Liver (tissue), 9 donors: Measurements from ENCODE around the gene LRGUK. TPM values are rescaled to one million over a fixed set of nuclear protein-coding genes. Genes with fewer than 3 reads are reported as not detected.

Experiments used
- DNase-seq: peaks from one replicate; pipeline ENCODE4 v3.0.0-alpha.2; 2017; ENCODE audit warnings: low spot score
- H3K27ac ChIP-seq, 2 donors: one replicate each; pipeline ENCODE4 v1.7.0; 2013; ENCODE audit warnings: inconsistent platforms in 2 of 2, low read length in 2 of 2, control low read depth in 1 of 2, low read depth in 1 of 2, mild to moderate bottlenecking in 1 of 2
- H3K27me3 ChIP-seq, 4 donors: one replicate each; pipeline versions ENCODE4 v1.6.1 to v1.7.0; 2013; ENCODE audit warnings: low read length in 3 of 4, inconsistent platforms in 1 of 4, mild to moderate bottlenecking in 1 of 4, moderate library complexity in 1 of 4; ENCODE audit not compliant: control insufficient read depth in 4 of 4, insufficient read depth in 4 of 4
- H3K36me3 ChIP-seq, 4 donors: one replicate each; pipeline versions ENCODE4 v1.6.1 to v1.7.0; 2013; ENCODE audit warnings: low read length in 3 of 4, mild to moderate bottlenecking in 3 of 4, low read depth in 1 of 4, moderate library complexity in 1 of 4; ENCODE audit not compliant: control insufficient read depth in 4 of 4, insufficient read depth in 3 of 4
- H3K4me1 ChIP-seq, 4 donors: one replicate each; pipeline versions ENCODE4 v1.6.1 to v1.7.0; 2013; ENCODE audit warnings: low read length in 3 of 4, mild to moderate bottlenecking in 3 of 4, moderate library complexity in 1 of 4; ENCODE audit not compliant: control insufficient read depth in 4 of 4, insufficient read depth in 4 of 4
- H3K4me3 ChIP-seq, 3 donors: one replicate each; pipeline versions ENCODE4 v1.6.1 to v1.7.0; 2013; ENCODE audit warnings: low read length in 3 of 3, control low read depth in 1 of 3, low read depth in 1 of 3, mild to moderate bottlenecking in 1 of 3
- H3K9ac ChIP-seq, 2 donors: one replicate each; pipeline ENCODE4 v1.7.0; 2013; ENCODE audit warnings: low read length in 2 of 2, mild to moderate bottlenecking in 2 of 2, moderate library complexity in 2 of 2, control low read depth in 1 of 2, low read depth in 1 of 2
- H3K9me3 ChIP-seq, 4 donors: one replicate each; pipeline versions ENCODE4 v1.6.1 to v1.7.0; 2013; ENCODE audit warnings: low read length in 3 of 4; ENCODE audit not compliant: control insufficient read depth in 4 of 4
- EGR1 ChIP-seq, 2 donors: IDR thresholded peaks; 2 replicates each; pipeline ENCODE4 v1.6.1; 2016 to 2018; ENCODE audit warnings: antibody characterized with exemption in 2 of 2, low read depth in 2 of 2
- FOXA1 ChIP-seq: IDR thresholded peaks from 2 replicates; pipeline ENCODE4 v1.6.1; 2016; ENCODE audit warnings: antibody characterized with exemption
- FOXA2 ChIP-seq: IDR thresholded peaks from 2 replicates; pipeline ENCODE4 v1.6.1; 2016; ENCODE audit warnings: antibody characterized with exemption
- GABPA ChIP-seq, 2 donors: IDR thresholded peaks in 1 of 2; conservative IDR thresholded peaks in 1 of 2; 2 replicates each; pipeline ENCODE4 v1.6.1; 2016; ENCODE audit warnings: antibody characterized with exemption in 2 of 2, mild to moderate bottlenecking in 1 of 2, moderate library complexity in 1 of 2
- HNF4A ChIP-seq, 2 donors: conservative IDR thresholded peaks; 2 replicates each; pipeline ENCODE4 v1.6.1; 2016; ENCODE audit warnings: antibody characterized with exemption in 2 of 2, mild to moderate bottlenecking in 2 of 2
- HNF4G ChIP-seq: IDR thresholded peaks from 2 replicates; pipeline ENCODE4 v1.6.1; 2016; ENCODE audit warnings: antibody characterized with exemption
- JUND ChIP-seq, 2 donors: IDR thresholded peaks; 2 replicates each; pipeline ENCODE4 v1.6.1; 2016; ENCODE audit warnings: antibody characterized with exemption in 2 of 2
- NR2F2 ChIP-seq: IDR thresholded peaks from 2 replicates; pipeline ENCODE4 v1.6.1; 2016; ENCODE audit warnings: antibody characterized with exemption
- RXRA ChIP-seq, 2 donors: IDR thresholded peaks; 2 replicates each; pipeline ENCODE4 v1.6.1; 2017 to 2018; ENCODE audit warnings: antibody characterized with exemption in 2 of 2, mild to moderate bottlenecking in 1 of 2
- SP1 ChIP-seq: IDR thresholded peaks from 2 replicates; pipeline ENCODE4 v1.6.1; 2018; ENCODE audit warnings: antibody characterized with exemption, mild to moderate bottlenecking
- TAF1 ChIP-seq: conservative IDR thresholded peaks from 2 replicates; pipeline ENCODE4 v1.6.1; 2016; ENCODE audit warnings: antibody characterized with exemption, mild to moderate bottlenecking
- YY1 ChIP-seq: IDR thresholded peaks from 2 replicates; pipeline ENCODE4 v1.6.1; 2016; ENCODE audit warnings: antibody characterized with exemption, mild to moderate bottlenecking
- WGBS: extraction: QIAGEN DNeasy Blood & Tissue Kit; methylation state at CpG from one replicate; pipeline ENCODE4 v1.1.7; 2013; 5-methylcytosine and 5-hydroxymethylcytosine counted together
- polyA plus RNA-seq, 2 donors: library from polyadenylated mRNA; stranded (reverse) in 1 of 2; unstranded in 1 of 2; fragments of 200-250 nt in 1 of 2; fragments of >200 nt in 1 of 2; fragmentation: Nextera tagmentation in 1 of 2; extraction: Ambion mirVana in 1 of 2; gene quantifications; one replicate each; pipeline versions ENCODE4 v1.2.1 to v1.2.3, GENCODE V29; 2013 to 2015
- total RNA-seq, 2 donors: library from RNA; depleted of rRNA; stranded (reverse); fragments of >200 nt; gene quantifications; one replicate each; pipeline ENCODE4 v1.2.3, GENCODE V29; 2014
- TF ChIP-seq, protein P1 (sequence below): IDR thresholded peaks from 2 replicates; pipeline ENCODE4 v1.6.1; 2016; ENCODE audit warnings: antibody characterized with exemption
- TF ChIP-seq, protein P2 (sequence below): IDR thresholded peaks from 2 replicates; pipeline ENCODE4 v1.6.1; 2016; ENCODE audit warnings: antibody characterized with exemption, mild to moderate bottlenecking
- TF ChIP-seq, protein P3 (sequence below): IDR thresholded peaks from 2 replicates; pipeline ENCODE4 v1.6.1; 2016; ENCODE audit warnings: antibody characterized with exemption
- TF ChIP-seq, protein P4 (sequence below): IDR thresholded peaks from 2 replicates; pipeline ENCODE4 v1.6.1; 2016; ENCODE audit warnings: antibody characterized with exemption
- donor health status: healthy.
- donor health status: healthy.
- donor health status: healthy.
- donor health status: healthy.
- donor health status: healthy.

LRGUK gene
- total and polyA plus RNA-seq, 4 donors = 0.03 to 0.50 (median 0.12) TPM

DNA sequence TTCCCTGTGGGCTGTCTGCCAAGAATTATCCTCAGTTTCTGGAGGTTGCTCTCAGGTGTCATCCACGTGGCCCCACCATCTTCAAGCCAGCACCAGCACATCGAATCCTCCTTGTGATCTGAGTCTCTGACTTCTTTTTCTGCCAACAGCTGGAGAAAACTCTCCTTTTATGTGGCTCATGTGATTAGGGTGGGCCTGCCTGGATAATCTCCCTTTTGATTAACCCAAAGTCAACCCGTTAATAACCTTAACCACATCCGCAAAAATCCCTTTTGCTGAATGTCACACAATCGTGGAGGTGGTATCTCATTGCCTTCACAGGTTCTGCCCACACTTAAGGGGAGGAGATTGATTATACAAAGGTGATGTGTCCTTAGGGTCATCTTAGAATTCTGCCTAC is 73.8 kb downstream of the LRGUK start:
- Histone ChIP-seq H3K27me3 (no peaks in the 10 kb centered on the region), H3K27ac (no peak overlapping the region), H3K4me1 (no peaks in the 10 kb centered on the region), H3K9ac (no peak overlapping the region), H3K4me3 (no peak overlapping the region), H3K9me3 (no peaks in the 10 kb centered on the region), H3K36me3 (no peaks in the 10 kb centered on the region)
- TF ChIP-seq HNF4A (conservative IDR thresholded peaks at IDR 0.05) (no peak), TAF1 (no peak), RXRA (IDR thresholded peaks at IDR 0.05) (no peak), EGR1 (IDR thresholded peaks at IDR 0.05; ENCODE audit: low read depth in 2 of 2) (no peak), GABPA (IDR thresholded peaks at IDR 0.05 in 1 of 2, conservative IDR thresholded peaks at IDR 0.05 in 1 of 2) (no peak)
- TF ChIP-seq, protein P1, sequence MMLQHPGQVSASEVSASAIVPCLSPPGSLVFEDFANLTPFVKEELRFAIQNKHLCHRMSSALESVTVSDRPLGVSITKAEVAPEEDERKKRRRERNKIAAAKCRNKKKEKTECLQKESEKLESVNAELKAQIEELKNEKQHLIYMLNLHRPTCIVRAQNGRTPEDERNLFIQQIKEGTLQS = no peak
- WGBS = 92% methylated on average over 5 of the region's 5 CpGs
- DNase-seq = no peak

DNA sequence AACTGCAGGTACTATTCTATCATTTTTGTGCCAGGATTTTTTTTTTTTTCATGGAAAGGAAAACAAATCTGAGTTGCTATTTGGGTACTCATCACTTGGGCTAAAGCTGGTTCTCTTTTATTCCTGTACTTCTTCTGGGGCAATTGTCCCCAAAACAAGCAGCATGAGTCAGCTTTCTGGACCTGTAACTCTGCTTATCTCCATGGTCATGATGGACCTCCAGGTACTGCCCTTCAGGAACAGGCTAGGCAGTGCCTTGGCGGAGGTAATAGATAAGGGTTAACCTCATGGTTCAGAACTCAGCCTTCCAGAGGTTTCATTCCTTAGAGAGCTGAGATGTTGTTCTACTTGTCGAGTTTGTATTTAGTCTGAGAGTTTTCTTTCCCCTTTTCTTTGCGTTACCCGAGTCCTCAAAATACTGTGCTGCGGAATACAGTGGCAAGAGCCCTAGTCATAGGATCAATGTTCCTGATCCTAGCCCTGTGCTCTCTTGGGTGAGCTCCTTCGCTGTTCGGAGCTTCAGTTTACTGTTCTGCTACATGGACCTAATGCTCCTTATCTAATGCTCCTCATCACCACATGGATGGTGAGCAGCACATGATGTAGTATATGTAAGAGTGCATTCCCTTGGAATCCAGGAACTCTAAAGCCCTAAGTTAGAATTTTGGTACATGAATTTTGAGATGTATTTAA is 74.6 kb downstream of the LRGUK start:
- H3K4me3 ChIP-seq = no peak overlapping the region
- no peak overlapping the region for H3K9ac ChIP-seq
- H3K27ac ChIP-seq = no peak overlapping the region
- DNase-seq = no peak
- TF ChIP-seq, protein P1 = no peak
- TF ChIP-seq, protein P2, sequence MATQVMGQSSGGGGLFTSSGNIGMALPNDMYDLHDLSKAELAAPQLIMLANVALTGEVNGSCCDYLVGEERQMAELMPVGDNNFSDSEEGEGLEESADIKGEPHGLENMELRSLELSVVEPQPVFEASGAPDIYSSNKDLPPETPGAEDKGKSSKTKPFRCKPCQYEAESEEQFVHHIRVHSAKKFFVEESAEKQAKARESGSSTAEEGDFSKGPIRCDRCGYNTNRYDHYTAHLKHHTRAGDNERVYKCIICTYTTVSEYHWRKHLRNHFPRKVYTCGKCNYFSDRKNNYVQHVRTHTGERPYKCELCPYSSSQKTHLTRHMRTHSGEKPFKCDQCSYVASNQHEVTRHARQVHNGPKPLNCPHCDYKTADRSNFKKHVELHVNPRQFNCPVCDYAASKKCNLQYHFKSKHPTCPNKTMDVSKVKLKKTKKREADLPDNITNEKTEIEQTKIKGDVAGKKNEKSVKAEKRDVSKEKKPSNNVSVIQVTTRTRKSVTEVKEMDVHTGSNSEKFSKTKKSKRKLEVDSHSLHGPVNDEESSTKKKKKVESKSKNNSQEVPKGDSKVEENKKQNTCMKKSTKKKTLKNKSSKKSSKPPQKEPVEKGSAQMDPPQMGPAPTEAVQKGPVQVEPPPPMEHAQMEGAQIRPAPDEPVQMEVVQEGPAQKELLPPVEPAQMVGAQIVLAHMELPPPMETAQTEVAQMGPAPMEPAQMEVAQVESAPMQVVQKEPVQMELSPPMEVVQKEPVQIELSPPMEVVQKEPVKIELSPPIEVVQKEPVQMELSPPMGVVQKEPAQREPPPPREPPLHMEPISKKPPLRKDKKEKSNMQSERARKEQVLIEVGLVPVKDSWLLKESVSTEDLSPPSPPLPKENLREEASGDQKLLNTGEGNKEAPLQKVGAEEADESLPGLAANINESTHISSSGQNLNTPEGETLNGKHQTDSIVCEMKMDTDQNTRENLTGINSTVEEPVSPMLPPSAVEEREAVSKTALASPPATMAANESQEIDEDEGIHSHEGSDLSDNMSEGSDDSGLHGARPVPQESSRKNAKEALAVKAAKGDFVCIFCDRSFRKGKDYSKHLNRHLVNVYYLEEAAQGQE = no peak
- no peak for TF ChIP-seq EGR1 (IDR thresholded peaks at IDR 0.05; ENCODE audit: low read depth in 2 of 2)
- TF ChIP-seq RXRA (IDR thresholded peaks at IDR 0.05) = no peak
- TF ChIP-seq FOXA2 = no peak
- no peak for TF ChIP-seq NR2F2
- no peak for TF ChIP-seq FOXA1
- no peak for TF ChIP-seq GABPA (IDR thresholded peaks at IDR 0.05 in 1 of 2, conservative IDR thresholded peaks at IDR 0.05 in 1 of 2)
- no peak for TF ChIP-seq HNF4G
- TF ChIP-seq JUND (IDR thresholded peaks at IDR 0.05) = no peak
- TF ChIP-seq TAF1 = no peak
- TF ChIP-seq YY1 = no peak
- TF ChIP-seq, protein P3, sequence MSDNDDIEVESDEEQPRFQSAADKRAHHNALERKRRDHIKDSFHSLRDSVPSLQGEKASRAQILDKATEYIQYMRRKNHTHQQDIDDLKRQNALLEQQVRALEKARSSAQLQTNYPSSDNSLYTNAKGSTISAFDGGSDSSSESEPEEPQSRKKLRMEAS = no peak
- TF ChIP-seq HNF4A (conservative IDR thresholded peaks at IDR 0.05) = no peak
- no peak for TF ChIP-seq SP1
- TF ChIP-seq, protein P4, sequence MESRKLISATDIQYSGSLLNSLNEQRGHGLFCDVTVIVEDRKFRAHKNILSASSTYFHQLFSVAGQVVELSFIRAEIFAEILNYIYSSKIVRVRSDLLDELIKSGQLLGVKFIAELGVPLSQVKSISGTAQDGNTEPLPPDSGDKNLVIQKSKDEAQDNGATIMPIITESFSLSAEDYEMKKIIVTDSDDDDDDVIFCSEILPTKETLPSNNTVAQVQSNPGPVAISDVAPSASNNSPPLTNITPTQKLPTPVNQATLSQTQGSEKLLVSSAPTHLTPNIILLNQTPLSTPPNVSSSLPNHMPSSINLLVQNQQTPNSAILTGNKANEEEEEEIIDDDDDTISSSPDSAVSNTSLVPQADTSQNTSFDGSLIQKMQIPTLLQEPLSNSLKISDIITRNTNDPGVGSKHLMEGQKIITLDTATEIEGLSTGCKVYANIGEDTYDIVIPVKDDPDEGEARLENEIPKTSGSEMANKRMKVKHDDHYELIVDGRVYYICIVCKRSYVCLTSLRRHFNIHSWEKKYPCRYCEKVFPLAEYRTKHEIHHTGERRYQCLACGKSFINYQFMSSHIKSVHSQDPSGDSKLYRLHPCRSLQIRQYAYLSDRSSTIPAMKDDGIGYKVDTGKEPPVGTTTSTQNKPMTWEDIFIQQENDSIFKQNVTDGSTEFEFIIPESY = no peak
- H3K9me3 ChIP-seq = no peaks in the 10 kb centered on the region
- no peaks in the 10 kb centered on the region for H3K36me3 ChIP-seq
- no peaks in the 10 kb centered on the region for H3K27me3 ChIP-seq
- H3K4me1 ChIP-seq = no peaks in the 10 kb centered on the region
- 80% methylated on average over 7 of the region's 7 CpGs for WGBS
